Activated T-cell treated with anti-CD3 and anti-CD28 coated beads, Interleukin-2, amount 50 U/mL, for 72 hours (primary cell): ENCODE data around the gene HES6. TPM values are rescaled to one million over a fixed set of nuclear protein-coding genes. Genes with fewer than 3 reads are reported as not detected.
A peak's percentile ranks its signal among the peaks of the same experiment; 100 is the strongest.

Experiments used
- ATAC-seq, 2 donors: fragments of 150-1000 bp; cut with Tn5 transposase; replicated peaks in 1 of 2; 2 replicates each; pipeline ENCODE4 v1.10.0; 2021; ENCODE audit warnings: moderate library complexity in 2 of 2, mild to moderate bottlenecking in 1 of 2
- DNase-seq, 2 donors: peaks; one replicate each; pipeline ENCODE4 v3.0.0; 2021 to 2022; ENCODE audit warnings: mixed read lengths in 1 of 2
- H3K27ac Mint-ChIP-seq: one replicate; pipeline ENCODE4 v1.8.0; 2022; ENCODE audit warnings: mild to moderate bottlenecking, moderate library complexity, mixed read lengths
- H3K27me3 Mint-ChIP-seq: one replicate; pipeline ENCODE4 v1.8.0; 2022; ENCODE audit warnings: low read depth, mixed read lengths
- H3K36me3 Mint-ChIP-seq, 2 donors: one replicate each; pipeline ENCODE4 v1.8.0; 2022; ENCODE audit warnings: mixed read lengths in 2 of 2, mild to moderate bottlenecking in 1 of 2; ENCODE audit not compliant: insufficient read depth in 2 of 2
- H3K4me1 Mint-ChIP-seq: one replicate; pipeline ENCODE4 v1.8.0; 2022; ENCODE audit warnings: low read depth, mixed read lengths
- H3K4me3 Mint-ChIP-seq, 2 donors: one replicate each; pipeline ENCODE4 v1.8.0; 2022; ENCODE audit warnings: mild to moderate bottlenecking in 2 of 2, mixed read lengths in 2 of 2, moderate library complexity in 2 of 2
- H3K9me3 Mint-ChIP-seq, 2 donors: one replicate each; pipeline ENCODE4 v1.8.0; 2022; ENCODE audit warnings: mixed read lengths in 2 of 2
- total RNA-seq, 2 donors: library from RNA; stranded (reverse); gene quantifications; one replicate each; pipeline ENCODE4 v1.2.3, GENCODE V29; 2022

Gene HES6
- total RNA-seq, 2 donors from 2014 or later: 1.6 to 2.0 TPM

GRCh38 chr2:238242731-238243495 is 3.1 kb upstream of the HES6 start:
- DNase-seq (no peak), ATAC-seq (no peak)
- Mint-ChIP-seq H3K36me3 (peaks cover 0 to 2% of the 10 kb centered on the region in 2 donors), H3K27me3 (peaks cover 11% of the 10 kb centered on the region), H3K9me3 (no peaks in the 10 kb centered on the region), H3K4me1 (no peaks in the 10 kb centered on the region), H3K27ac (no peak overlapping the region), H3K4me3 (no peak overlapping the region)

GRCh38 chr2:238241970-238242369 is 2.1 kb upstream of the HES6 start:
- peaks cover 0 to 2% of the 10 kb centered on the region in 2 donors for H3K36me3 Mint-ChIP-seq
- no peaks in the 10 kb centered on the region for H3K9me3 Mint-ChIP-seq
- ATAC-seq: no peak
- DNase-seq: no peak
- peaks cover 11% of the 10 kb centered on the region for H3K27me3 Mint-ChIP-seq
- peak overlapping the region; percentile 18 for H3K27ac Mint-ChIP-seq
- H3K4me3 Mint-ChIP-seq: peak overlapping the region; percentile 34 to 64
- H3K4me1 Mint-ChIP-seq: no peaks in the 10 kb centered on the region

- H3K4me1 Mint-ChIP-seq: no peaks in the 10 kb centered on the region
- peaks cover 0 to 2% of the 10 kb centered on the region in 2 donors for H3K36me3 Mint-ChIP-seq
- H3K27ac Mint-ChIP-seq: no peak overlapping the region
- ATAC-seq: no peak
- DNase-seq: peak in 1 of 2 donors; percentile 31
- peak overlapping the region; percentile 34 to 94 for H3K4me3 Mint-ChIP-seq
- H3K27me3 Mint-ChIP-seq: peaks cover 17% of the 10 kb centered on the region
- no peaks in the 10 kb centered on the region for H3K9me3 Mint-ChIP-seq
These were observed 1.2 kb upstream of the HES6 start for GRCh38 chr2:238240757-238241711.

- H3K36me3 Mint-ChIP-seq: peaks cover 0 to 2% of the 10 kb centered on the region in 2 donors
- peak overlapping the region; percentile 51 to 94 for H3K4me3 Mint-ChIP-seq
- peak; percentile 16 to 22 for ATAC-seq
- H3K27ac Mint-ChIP-seq: no peak overlapping the region
- no peaks in the 10 kb centered on the region for H3K4me1 Mint-ChIP-seq
- peaks cover 31% of the 10 kb centered on the region for H3K27me3 Mint-ChIP-seq
- DNase-seq: peak; percentile 35 to 45
- H3K9me3 Mint-ChIP-seq: no peaks in the 10 kb centered on the region
These were observed 335 bp downstream of the HES6 start for GRCh38 chr2:238239543-238239862.

- peaks cover 33% of the 10 kb centered on the region for H3K27me3 Mint-ChIP-seq
- DNase-seq (peak; percentile 39 to 50), ATAC-seq (peak; percentile 5 to 25)
- H3K36me3 Mint-ChIP-seq: peaks cover 0 to 2% of the 10 kb centered on the region in 2 donors
- H3K4me1 Mint-ChIP-seq: no peaks in the 10 kb centered on the region
- H3K9me3 Mint-ChIP-seq: no peaks in the 10 kb centered on the region
- H3K4me3 Mint-ChIP-seq: peak overlapping the region in 1 of 2 donors; percentile 58
- no peak overlapping the region for H3K27ac Mint-ChIP-seq
These were observed 884 bp downstream of the HES6 start for GRCh38 chr2:238238766-238239542.

- H3K27ac Mint-ChIP-seq: no peak overlapping the region
- peaks cover 39% of the 10 kb centered on the region for H3K27me3 Mint-ChIP-seq
- ATAC-seq (no peak), DNase-seq (no peak)
- H3K4me1 Mint-ChIP-seq: no peaks in the 10 kb centered on the region
- peak overlapping the region; percentile 12 to 58 for H3K4me3 Mint-ChIP-seq
- H3K9me3 Mint-ChIP-seq: no peaks in the 10 kb centered on the region
- peaks cover 0 to 2% of the 10 kb centered on the region in 2 donors for H3K36me3 Mint-ChIP-seq
These were observed 1.5 kb downstream of the HES6 start for GRCh38 chr2:238238311-238238765.

- Mint-ChIP-seq H3K27me3 (peaks cover 41% of the 10 kb centered on the region), H3K27ac (no peak overlapping the region), H3K36me3 (peaks cover 0 to 2% of the 10 kb centered on the region in 2 donors), H3K4me1 (no peaks in the 10 kb centered on the region), H3K4me3 (no peak overlapping the region), H3K9me3 (no peaks in the 10 kb centered on the region)
- no peak for DNase-seq
- no peak for ATAC-seq
These were observed 2.3 kb downstream of the HES6 start for GRCh38 chr2:238237431-238238135.

- Mint-ChIP-seq H3K4me1 (peaks cover 7% of the 10 kb centered on the region), H3K36me3 (peaks cover 0 to 2% of the 10 kb centered on the region in 2 donors), H3K9me3 (no peaks in the 10 kb centered on the region), H3K27me3 (peaks cover 38% of the 10 kb centered on the region), H3K27ac (no peak overlapping the region), H3K4me3 (no peak overlapping the region)
- ATAC-seq (no peak), DNase-seq (no peak)
These were observed 3.3 kb downstream of the HES6 start for GRCh38 chr2:238236571-238236970.

GRCh38 chr2:238235856-238236255 is 4.0 kb downstream of the HES6 start:
- DNase-seq: no peak
- peaks cover 36% of the 10 kb centered on the region for H3K27me3 Mint-ChIP-seq
- H3K4me1 Mint-ChIP-seq: peaks cover 12% of the 10 kb centered on the region
- no peak for ATAC-seq
- H3K36me3 Mint-ChIP-seq: peaks cover 0 to 2% of the 10 kb centered on the region in 2 donors
- H3K4me3 Mint-ChIP-seq: no peak overlapping the region
- no peak overlapping the region for H3K27ac Mint-ChIP-seq
- H3K9me3 Mint-ChIP-seq: no peaks in the 10 kb centered on the region

- Mint-ChIP-seq H3K36me3 (peaks cover 0 to 2% of the 10 kb centered on the region in 2 donors), H3K9me3 (no peaks in the 10 kb centered on the region), H3K4me1 (peaks cover 17% of the 10 kb centered on the region), H3K27ac (no peak overlapping the region), H3K4me3 (no peak overlapping the region), H3K27me3 (peaks cover 34% of the 10 kb centered on the region)
- ATAC-seq: no peak
- DNase-seq: no peak
These were observed 4.5 kb downstream of the HES6 start for GRCh38 chr2:238235331-238235732.

- Mint-ChIP-seq H3K27me3 (peaks cover 30% of the 10 kb centered on the region), H3K4me3 (peak overlapping the region; percentile 31 to 34), H3K9me3 (no peaks in the 10 kb centered on the region), H3K4me1 (peaks cover 31% of the 10 kb centered on the region), H3K27ac (no peak overlapping the region), H3K36me3 (no peaks in the 10 kb centered on the region)
- DNase-seq (no peak), ATAC-seq (no peak)
These were observed 6.2 kb downstream of the HES6 start for GRCh38 chr2:238233625-238234024.

- no peak overlapping the region for H3K27ac Mint-ChIP-seq
- H3K36me3 Mint-ChIP-seq: peaks cover 0 to under 1% of the 10 kb centered on the region in 2 donors
- H3K27me3 Mint-ChIP-seq: peaks cover 30% of the 10 kb centered on the region
- no peaks in the 10 kb centered on the region for H3K9me3 Mint-ChIP-seq
- DNase-seq: no peak
- peaks cover 31% of the 10 kb centered on the region for H3K4me1 Mint-ChIP-seq
- H3K4me3 Mint-ChIP-seq: peak overlapping the region; percentile 80 to 92
- no peak for ATAC-seq
These were observed 8.0 kb downstream of the HES6 start for GRCh38 chr2:238231809-238232208.
